ENCODE measurements around the gene CNTRL.

CNTRL gene

DNA sequence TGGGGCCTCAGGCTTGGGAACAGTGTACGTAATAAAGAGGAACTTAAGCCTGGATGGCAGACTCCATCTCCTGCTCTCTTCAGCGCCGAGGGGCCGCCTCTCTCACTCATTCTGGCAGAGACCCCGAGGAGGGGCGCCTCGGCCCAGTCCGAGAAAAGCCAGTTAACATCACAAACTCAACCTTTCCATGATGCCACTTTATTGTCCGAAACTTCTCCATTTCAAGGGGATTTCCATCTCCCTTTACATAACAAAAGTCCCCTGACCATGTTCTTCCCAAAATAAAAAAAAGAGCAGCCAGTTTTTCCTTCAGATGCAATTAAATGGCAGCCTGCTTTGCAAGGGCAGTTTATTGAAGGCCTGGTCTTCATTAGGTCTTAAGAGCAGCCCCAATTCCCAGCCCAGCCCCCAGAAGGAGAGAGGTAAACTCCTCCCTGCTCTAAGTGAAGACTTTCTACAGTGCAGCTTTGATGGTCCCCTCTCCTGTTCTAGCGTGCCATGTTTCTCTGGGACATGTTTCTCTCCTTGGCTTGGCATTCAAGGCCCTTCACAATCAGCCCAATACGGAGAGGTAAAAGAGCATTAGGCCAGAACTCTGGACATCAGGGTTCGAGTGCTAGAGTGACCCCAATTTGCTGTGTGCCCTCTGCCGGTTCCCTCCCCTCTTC, 146.4 kb downstream of the CNTRL start:
- DNase-seq (ENCODE audit: insufficient read length, low spot score): no peak
- no peak for TF ChIP-seq CTCF (IDR thresholded peaks at IDR 0.05; ENCODE audit: insufficient read depth, missing control alignments)
- FAIRE-seq: no peak

DNA sequence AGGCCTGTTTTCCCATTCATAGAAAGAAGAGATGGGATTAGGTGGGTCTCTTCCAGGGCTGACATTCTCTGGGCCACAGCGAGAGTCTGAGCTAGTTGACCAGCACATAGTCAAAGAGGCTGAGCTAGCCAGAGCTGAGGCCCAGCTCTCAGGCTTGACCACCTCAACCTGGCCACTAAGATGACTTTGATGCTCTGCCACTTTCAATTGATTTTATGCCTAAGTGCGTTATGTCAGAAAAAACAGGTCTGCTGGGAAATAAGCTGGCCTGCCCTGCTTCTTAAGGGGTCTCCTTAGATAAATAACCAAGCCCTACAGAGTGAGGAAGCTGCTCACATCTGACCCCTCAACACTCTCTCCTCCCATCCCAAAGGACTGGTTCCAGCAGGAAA, 146.9 kb downstream of the CNTRL start:
- DNase-seq (ENCODE audit: insufficient read length, low spot score) (no peak), FAIRE-seq (no peak)
- TF ChIP-seq CTCF (IDR thresholded peaks at IDR 0.05; ENCODE audit: insufficient read depth, missing control alignments): no peak

DNA sequence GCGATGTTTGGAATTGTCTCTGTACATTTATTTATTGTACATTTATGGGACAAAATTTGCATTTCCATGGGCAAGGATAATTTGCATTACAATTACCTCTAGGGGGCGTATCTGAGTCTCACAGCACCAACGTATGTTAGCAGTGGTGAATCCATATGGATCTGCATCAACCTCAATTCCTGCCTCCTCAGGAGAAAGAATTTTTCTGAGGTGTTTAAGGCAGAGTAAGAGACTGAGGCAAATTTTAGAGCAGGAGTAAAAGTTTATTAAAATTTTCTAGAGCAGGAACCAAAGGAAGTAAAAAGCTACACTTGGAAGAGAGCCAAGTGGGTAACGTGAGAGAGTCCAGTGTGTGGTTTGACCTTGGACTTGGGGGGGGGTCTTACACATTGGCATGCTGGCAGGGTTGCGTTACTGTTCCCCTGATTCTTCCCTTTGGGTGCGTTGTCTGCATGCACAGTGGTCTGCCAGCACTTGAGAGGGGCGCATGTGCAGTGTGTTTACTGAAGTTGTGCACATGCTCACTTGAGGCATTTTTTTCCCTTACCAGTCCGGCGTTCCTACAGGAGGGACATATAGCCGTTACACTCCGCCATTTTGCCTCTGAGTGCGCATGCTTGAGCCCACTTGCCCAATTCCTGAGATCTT, 147.9 kb downstream of the CNTRL start:
- FAIRE-seq (no peak), DNase-seq (ENCODE audit: insufficient read length, low spot score) (no peak)
- TF ChIP-seq CTCF (IDR thresholded peaks at IDR 0.05; ENCODE audit: insufficient read depth, missing control alignments): peak; percentile 75

DNA sequence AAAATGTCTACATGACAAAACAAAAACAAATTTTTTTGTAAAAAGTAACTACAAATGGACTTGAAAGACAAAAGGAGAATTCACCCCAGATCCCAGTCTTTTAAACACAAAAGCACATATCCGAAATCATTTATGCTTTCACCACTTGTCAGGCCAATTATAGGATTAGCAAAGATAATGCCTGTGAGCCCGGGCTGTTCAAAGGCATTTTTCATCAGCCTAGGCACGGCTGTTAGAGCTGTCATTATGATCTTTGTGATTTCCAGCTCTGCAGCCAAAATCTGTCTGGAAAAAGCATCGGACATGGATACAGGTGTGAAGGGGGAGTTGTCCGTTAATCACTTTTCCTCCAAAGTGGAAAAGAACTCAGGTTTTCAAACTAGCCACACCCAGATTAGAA, 150.5 kb downstream of the CNTRL start:
- DNase-seq (ENCODE audit: insufficient read length, low spot score) (peak; percentile 46), FAIRE-seq (peak; percentile 35)
- TF ChIP-seq CTCF (IDR thresholded peaks at IDR 0.05; ENCODE audit: insufficient read depth, missing control alignments): no peak

- FAIRE-seq: no peak
- DNase-seq (ENCODE audit: insufficient read length, low spot score): no peak
- TF ChIP-seq CTCF (IDR thresholded peaks at IDR 0.05; ENCODE audit: insufficient read depth, missing control alignments): no peak
Observed at GRCh38 chr9:121226175-121226574, 151.4 kb downstream of the CNTRL start.

Measured in D721Med (cell line).